Loucy (cell line): ENCODE measurements around the gene PRSS12.

Experiments used
- CTCF ChIP-seq: fragments of 200-600 bp; sonication (generic); conservative IDR thresholded peaks from 2 replicates; pipeline ENCODE4 v1.5.1; 2014; ENCODE audit warnings: mild to moderate bottlenecking, antibody characterized with exemption, low read length
- EZH2phosphoT487 ChIP-seq: fragments of 200-600 bp; IDR thresholded peaks from 2 replicates; pipeline ENCODE4 v1.6.1; 2018; ENCODE audit warnings: antibody characterized with exemption, mild to moderate bottlenecking, moderate library complexity, borderline replicate concordance

- no peak for TF ChIP-seq CTCF
- TF ChIP-seq EZH2phosphoT487, result no peak
Measured at GRCh38 chr4:118373614-118374255, 20.9 kb upstream of the PRSS12 start.
